ENCODE measurements around the gene TERT. TPM values are rescaled to one million over a fixed set of nuclear protein-coding genes. Genes with fewer than 3 reads are reported as not detected.
"Not testable (repeated sequence)": the region's sequence is repeated elsewhere in the genome, so short reads cannot be mapped to it uniquely, and the experiment has no call there.

TERT gene
- polyA plus RNA-seq, 1 donor: not detected

GRCh38 chr5:1235379-1235778 lies 59.5 kb downstream of the TERT start:
- DNase-seq: no peak

- DNase-seq: no peak
Observed at GRCh38 chr5:1232780-1233179, 62.1 kb downstream of the TERT start.

- no peak for DNase-seq
Observed at GRCh38 chr5:1231354-1231905, 63.4 kb downstream of the TERT start.

- DNase-seq: no peak
Observed at GRCh38 chr5:1230551-1230950, 64.3 kb downstream of the TERT start.

GRCh38 chr5:1229822-1230221 lies 65.0 kb downstream of the TERT start:
- no peak for DNase-seq

GRCh38 chr5:1229023-1229422 lies 65.8 kb downstream of the TERT start:
- DNase-seq: not testable (repeated sequence)

GRCh38 chr5:1228120-1228519 lies 66.7 kb downstream of the TERT start:
- DNase-seq: no peak

GRCh38 chr5:1227667-1228066 lies 67.2 kb downstream of the TERT start:
- DNase-seq: no peak

- DNase-seq: no peak
Observed at GRCh38 chr5:1226839-1227581, 67.9 kb downstream of the TERT start.

- DNase-seq: no peak
Observed at GRCh38 chr5:1226231-1226630, 68.6 kb downstream of the TERT start.

GRCh38 chr5:1225081-1225480 lies 69.8 kb downstream of the TERT start, which contains the start of gene SLC6A18:
SLC6A18 (plus strand) TSS chr5:1225381; CDS start chr5:1225478, 97 bp downstream.
- no peak for DNase-seq

GRCh38 chr5:1224631-1225030 lies 70.2 kb downstream of the TERT start:
- no peak for DNase-seq

GRCh38 chr5:1223278-1223670 lies 71.6 kb downstream of the TERT start:
- DNase-seq: no peak

GRCh38 chr5:1222621-1223277 lies 72.1 kb downstream of the TERT start:
- no peak for DNase-seq

GRCh38 chr5:1222147-1222546 lies 72.7 kb downstream of the TERT start:
- no peak for DNase-seq

- no peak for DNase-seq
Observed at GRCh38 chr5:1221721-1222120, 73.1 kb downstream of the TERT start.

- no peak for DNase-seq
Observed at GRCh38 chr5:1220831-1221230, 74.0 kb downstream of the TERT start.

- DNase-seq: no peak
Observed at GRCh38 chr5:1220351-1220750, 74.5 kb downstream of the TERT start.

GRCh38 chr5:1219768-1220100 lies 75.1 kb downstream of the TERT start:
- no peak for DNase-seq

- no peak for DNase-seq
Observed at GRCh38 chr5:1219098-1219767, 75.6 kb downstream of the TERT start.

GRCh38 chr5:1218351-1219080 lies 76.4 kb downstream of the TERT start:
- DNase-seq: no peak

- DNase-seq: no peak
Observed at GRCh38 chr5:1217596-1218206, 77.2 kb downstream of the TERT start.
